Activated T-helper 1 cell treated with anti-CD3 and anti-CD28 coated beads, Interleukin-12 subunit alpha, Interleukin-12 subunit beta, Interleukin-2, Interleukin-4 antibody, amounts not matched to agents 30 ng/mL and 10 ng/mL and 1 ng/mL, durations not matched to agents 14 hours and 24 hours and 36 hours (primary cell): ENCODE measurements around the gene PRLH. TPM values are rescaled to one million over a fixed set of nuclear protein-coding genes. Genes with fewer than 3 reads are reported as not detected.
"Not testable (repeated sequence)": the region's sequence is repeated elsewhere in the genome, so short reads cannot be mapped to it uniquely, and the experiment has no call there.

Experiments used
- DNase-seq: peaks from one replicate; pipeline ENCODE4 v3.0.0; 2021; ENCODE audit warnings: low spot score
- H3K27ac Mint-ChIP-seq: one replicate; pipeline ENCODE4 v1.8.0; 2021; ENCODE audit warnings: mild to moderate bottlenecking, mixed read lengths
- H3K27me3 Mint-ChIP-seq: one replicate; pipeline ENCODE4 v1.8.0; 2022; ENCODE audit warnings: mild to moderate bottlenecking, moderate library complexity, mixed read lengths; ENCODE audit not compliant: insufficient read depth
- H3K36me3 Mint-ChIP-seq: one replicate; pipeline ENCODE4 v1.8.0; 2021; ENCODE audit warnings: low read depth, mixed read lengths
- H3K4me1 Mint-ChIP-seq: one replicate; pipeline ENCODE4 v1.8.0; 2021; ENCODE audit warnings: low read depth, mixed read lengths
- H3K4me3 Mint-ChIP-seq: one replicate; pipeline ENCODE4 v1.8.0; 2021; ENCODE audit warnings: mild to moderate bottlenecking, moderate library complexity, mixed read lengths
- H3K9me3 Mint-ChIP-seq: one replicate; pipeline ENCODE4 v1.8.0; 2021; ENCODE audit warnings: mixed read lengths
- intact Hi-C: fragments of 100-400 bp; cut with micrococcal nuclease; formaldehyde crosslinking; loops from one replicate; pipeline ENCODE4 v1.15.1; 2024
- total RNA-seq: library from RNA; stranded (reverse); gene quantifications from 2 replicates; pipeline ENCODE4 v1.2.3, GENCODE V29; 2022

PRLH gene
- total RNA-seq, 1 donor from 2014 or later = not detected

DNA sequence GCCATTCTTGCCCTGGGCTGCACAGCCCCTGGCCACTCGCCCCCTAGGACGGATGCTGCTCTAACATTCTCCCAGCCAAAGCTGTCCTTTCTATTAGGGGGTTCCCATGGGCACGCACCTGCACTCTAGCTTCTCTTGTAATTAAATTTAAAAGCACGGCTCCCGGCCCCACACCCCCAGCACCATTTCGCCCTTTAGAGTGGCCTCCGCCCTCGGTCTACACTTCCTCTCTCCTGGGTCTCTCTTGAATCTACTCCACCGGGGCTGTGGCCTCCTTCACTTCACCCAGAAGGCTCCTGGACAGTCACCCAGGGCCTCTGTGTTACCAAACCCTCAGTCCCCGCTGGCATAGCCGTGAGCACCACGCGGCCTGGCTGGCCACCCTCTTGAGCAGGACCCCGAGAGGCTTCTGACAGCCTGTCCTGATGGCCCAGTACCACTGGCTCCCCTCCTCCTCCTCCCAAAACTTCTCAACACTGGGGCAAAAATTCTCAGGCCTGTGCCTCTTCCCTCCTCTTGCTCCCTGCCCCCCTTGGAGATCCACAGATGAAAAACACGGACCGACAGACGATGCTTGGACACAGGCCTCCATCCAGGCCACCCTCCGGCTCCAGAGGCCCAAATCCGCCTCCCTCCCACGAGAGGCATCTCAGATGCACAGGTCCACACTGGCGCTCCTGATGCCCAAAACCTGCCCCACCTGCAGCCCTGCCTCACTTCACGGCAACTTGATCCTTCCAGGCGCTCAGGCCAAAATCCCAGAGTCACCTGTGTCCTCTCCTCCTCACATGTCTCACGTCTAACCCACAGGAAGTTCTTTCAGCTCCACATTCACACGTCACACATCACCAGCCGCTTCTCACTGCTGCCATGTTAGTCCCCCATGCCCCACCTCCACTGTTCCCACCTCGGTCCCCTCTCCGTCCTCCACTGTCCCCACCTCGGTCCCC is 31.1 kb downstream of the PRLH start:
- Mint-ChIP-seq H3K4me1 (peaks cover under 1% of the 10 kb centered on the region), H3K9me3 (no peaks in the 10 kb centered on the region), H3K27ac (no peak overlapping the region), H3K4me3 (no peak overlapping the region), H3K36me3 (no peaks in the 10 kb centered on the region), H3K27me3 (no peaks in the 10 kb centered on the region)
- DNase-seq = no peak
- intact Hi-C loops = no loop called here

DNA sequence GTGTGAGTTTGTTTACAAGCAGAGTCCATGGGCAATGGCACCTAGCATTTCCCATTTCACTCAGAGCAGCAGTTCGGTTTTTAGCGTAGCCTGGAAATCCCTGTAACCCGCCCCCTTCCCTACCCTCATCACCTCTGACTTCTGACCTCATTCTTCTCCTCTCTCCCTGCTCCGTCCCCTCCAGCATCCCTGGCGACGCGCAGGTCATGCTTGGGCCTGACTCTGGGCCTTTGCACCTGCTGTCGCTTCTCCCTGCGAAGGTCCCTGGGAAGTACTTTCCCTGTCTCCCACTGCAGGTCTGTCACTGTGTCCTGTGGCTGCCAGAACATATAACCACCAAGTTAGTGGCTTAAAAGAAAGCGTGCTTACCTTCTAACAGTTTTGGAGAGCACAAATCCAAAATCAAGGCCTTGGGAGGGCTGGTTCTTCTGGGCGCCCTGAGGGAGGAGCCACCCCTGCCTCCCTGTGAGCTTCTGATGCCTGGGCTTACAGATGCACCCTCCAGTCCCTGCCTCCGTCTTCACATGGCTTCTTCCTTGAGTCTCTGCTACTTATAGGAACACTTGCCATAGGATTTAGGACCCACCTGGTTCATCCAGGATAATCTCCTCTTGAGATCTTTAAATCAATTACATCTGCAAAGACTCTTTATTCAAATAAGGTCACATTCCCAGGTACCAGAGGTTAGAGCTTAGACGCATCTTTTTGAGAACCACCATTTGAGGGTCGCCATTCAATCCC is 32.3 kb downstream of the PRLH start:
- Mint-ChIP-seq H3K4me1 (peaks cover 12% of the 10 kb centered on the region), H3K4me3 (no peak overlapping the region), H3K27me3 (no peaks in the 10 kb centered on the region), H3K27ac (no peak overlapping the region), H3K36me3 (no peaks in the 10 kb centered on the region), H3K9me3 (no peaks in the 10 kb centered on the region)
- DNase-seq = no peak
- intact Hi-C loops = no loop called here

DNA sequence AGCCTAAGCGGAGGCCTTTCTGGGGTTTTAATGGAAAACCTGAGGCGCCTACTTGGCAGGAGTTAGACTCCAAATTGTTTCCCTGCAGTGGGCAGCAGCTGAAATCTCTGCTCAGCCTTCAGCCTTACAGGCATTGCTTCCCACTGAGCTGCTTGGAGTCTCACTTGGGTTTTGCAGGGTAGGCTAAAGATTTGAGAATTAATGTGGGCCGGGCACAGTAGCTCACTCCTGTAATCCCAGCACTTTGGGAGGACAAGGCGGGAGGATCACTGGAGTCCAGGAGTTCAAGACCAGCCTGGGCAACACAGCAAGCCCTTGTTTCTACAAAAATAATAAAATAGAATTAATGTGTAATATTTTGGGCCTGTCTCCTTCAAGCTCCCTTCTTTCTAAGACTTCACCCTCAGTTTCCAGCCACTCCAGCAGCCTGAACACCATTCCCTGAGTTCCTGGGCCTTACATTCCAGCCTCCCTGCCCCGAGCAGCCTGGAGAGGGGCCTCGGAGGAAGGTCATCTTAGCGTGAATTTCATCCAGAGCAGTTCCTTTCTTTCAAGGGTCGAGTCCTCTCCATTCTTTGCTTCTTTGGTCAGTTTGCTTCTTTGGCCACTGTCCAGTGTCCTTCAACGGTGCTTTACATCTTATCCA is 33.2 kb downstream of the PRLH start:
- no peak for DNase-seq
- H3K4me1 Mint-ChIP-seq = peaks cover 18% of the 10 kb centered on the region
- intact Hi-C loops = no loop called here
- no peaks in the 10 kb centered on the region for H3K27me3 Mint-ChIP-seq
- no peak overlapping the region for H3K27ac Mint-ChIP-seq
- no peak overlapping the region for H3K4me3 Mint-ChIP-seq
- no peaks in the 10 kb centered on the region for H3K9me3 Mint-ChIP-seq
- no peaks in the 10 kb centered on the region for H3K36me3 Mint-ChIP-seq

DNA sequence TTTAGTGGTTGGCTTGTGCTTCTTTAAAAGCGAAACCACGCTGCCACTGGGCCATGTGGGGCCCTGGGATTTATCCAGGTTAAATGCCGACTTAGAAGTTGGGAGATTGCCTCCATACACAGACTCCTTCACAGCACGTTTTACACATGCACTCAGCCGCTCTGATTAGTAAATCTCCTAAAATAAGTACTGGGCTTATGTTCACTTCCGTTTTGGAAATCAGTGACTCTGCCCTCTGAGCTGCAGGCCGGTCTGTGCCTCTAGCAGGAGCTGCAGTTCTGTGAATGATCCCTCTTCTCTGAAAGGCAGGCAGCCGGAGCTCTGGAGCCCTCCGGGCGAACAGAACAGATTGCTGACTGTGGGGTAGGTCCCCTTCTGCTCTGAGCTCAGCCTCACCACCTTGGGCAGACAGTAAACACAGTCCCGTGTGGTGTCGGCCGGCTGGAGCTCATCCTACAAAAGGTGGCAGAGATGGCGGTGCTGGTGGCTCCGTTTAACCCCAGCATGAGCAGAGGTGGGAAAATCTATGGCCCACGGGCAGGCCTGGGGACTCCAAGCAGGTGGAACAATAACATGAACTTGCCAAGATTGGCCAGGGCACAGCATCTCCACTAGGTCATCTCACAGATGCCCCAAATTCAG is 34.0 kb downstream of the PRLH start:
- peaks cover 18% of the 10 kb centered on the region for H3K4me1 Mint-ChIP-seq
- H3K27me3 Mint-ChIP-seq = no peaks in the 10 kb centered on the region
- intact Hi-C loops = no loop called here
- H3K36me3 Mint-ChIP-seq = no peaks in the 10 kb centered on the region
- no peaks in the 10 kb centered on the region for H3K9me3 Mint-ChIP-seq
- H3K4me3 Mint-ChIP-seq = no peak overlapping the region
- no peak for DNase-seq
- H3K27ac Mint-ChIP-seq = no peak overlapping the region

- DNase-seq = no peak
- H3K9me3 Mint-ChIP-seq = no peaks in the 10 kb centered on the region
- H3K36me3 Mint-ChIP-seq = no peaks in the 10 kb centered on the region
- no peaks in the 10 kb centered on the region for H3K27me3 Mint-ChIP-seq
- peaks cover 18% of the 10 kb centered on the region for H3K4me1 Mint-ChIP-seq
- no peak overlapping the region for H3K27ac Mint-ChIP-seq
- H3K4me3 Mint-ChIP-seq = no peak overlapping the region
- intact Hi-C loops = no loop called here
Observed at GRCh38 chr2:237601453-237602116, 35.2 kb downstream of the PRLH start.

- Mint-ChIP-seq H3K27me3 (no peaks in the 10 kb centered on the region), H3K4me1 (peaks cover 18% of the 10 kb centered on the region), H3K9me3 (no peaks in the 10 kb centered on the region), H3K27ac (no peak overlapping the region), H3K4me3 (no peak overlapping the region), H3K36me3 (no peaks in the 10 kb centered on the region)
- no peak for DNase-seq
- intact Hi-C loops = no loop called here
Observed at GRCh38 chr2:237602409-237602808, 36.0 kb downstream of the PRLH start.

DNA sequence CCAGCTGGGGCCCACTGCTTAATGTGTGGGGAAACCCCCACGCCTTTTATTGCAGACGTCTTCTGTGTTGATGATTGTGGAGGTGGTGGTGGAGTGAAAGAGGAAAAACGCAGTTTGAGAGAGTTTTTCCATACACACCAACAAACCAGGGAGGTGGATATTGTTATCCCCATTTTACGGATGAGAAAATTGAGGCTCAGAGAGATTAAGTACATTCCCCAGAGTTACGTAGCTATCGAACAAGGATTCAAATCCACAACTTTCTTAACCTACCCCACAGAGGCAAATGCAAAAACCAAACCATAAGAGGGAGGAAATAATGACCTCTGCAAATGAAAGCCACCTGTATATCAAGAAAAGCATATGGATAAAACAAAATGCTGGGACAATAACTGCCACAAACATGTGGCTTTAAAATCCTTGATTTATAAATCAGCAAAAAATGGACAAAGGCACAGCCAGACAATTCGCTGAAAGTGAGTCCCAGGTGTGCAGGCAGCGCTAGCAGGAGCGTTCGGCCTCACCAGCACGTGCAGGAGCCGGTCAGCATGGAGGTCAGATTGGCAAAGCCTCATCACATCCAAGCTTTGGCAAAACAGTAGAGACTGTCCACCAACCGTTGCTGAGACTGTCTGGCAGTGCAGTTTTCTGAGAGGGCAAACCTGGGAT is 36.8 kb downstream of the PRLH start:
- H3K27ac Mint-ChIP-seq = peak overlapping the region; percentile 85
- H3K9me3 Mint-ChIP-seq = no peaks in the 10 kb centered on the region
- H3K36me3 Mint-ChIP-seq = no peaks in the 10 kb centered on the region
- H3K4me3 Mint-ChIP-seq = peak overlapping the region; percentile 34
- DNase-seq = no peak
- peaks cover 3% of the 10 kb centered on the region for H3K27me3 Mint-ChIP-seq
- intact Hi-C loops = no loop called here
- H3K4me1 Mint-ChIP-seq = peaks cover 18% of the 10 kb centered on the region

GRCh38 chr2:237603718-237604362 is 37.5 kb downstream of the PRLH start:
- Mint-ChIP-seq H3K27me3 (peaks cover 3% of the 10 kb centered on the region), H3K4me3 (peak overlapping the region; percentile 34), H3K27ac (peak overlapping the region; percentile 85), H3K36me3 (no peaks in the 10 kb centered on the region), H3K4me1 (peaks cover 18% of the 10 kb centered on the region), H3K9me3 (no peaks in the 10 kb centered on the region)
- DNase-seq = peak; percentile 54
- intact Hi-C loops = no loop called here

- Mint-ChIP-seq H3K36me3 (no peaks in the 10 kb centered on the region), H3K4me3 (no peak overlapping the region), H3K27ac (peak overlapping the region; percentile 85), H3K9me3 (no peaks in the 10 kb centered on the region), H3K27me3 (peaks cover 3% of the 10 kb centered on the region), H3K4me1 (peaks cover 18% of the 10 kb centered on the region)
- intact Hi-C loops = no loop called here
- no peak for DNase-seq
Observed at GRCh38 chr2:237604391-237604790, 38.0 kb downstream of the PRLH start.

- Mint-ChIP-seq H3K36me3 (no peaks in the 10 kb centered on the region), H3K4me1 (peaks cover 18% of the 10 kb centered on the region), H3K27me3 (peaks cover 5% of the 10 kb centered on the region), H3K4me3 (no peak overlapping the region), H3K27ac (no peak overlapping the region), H3K9me3 (no peaks in the 10 kb centered on the region)
- intact Hi-C loops = no loop called here
- DNase-seq = no peak
Observed at GRCh38 chr2:237604960-237605359, 38.6 kb downstream of the PRLH start.

GRCh38 chr2:237606522-237606921 is 40.1 kb downstream of the PRLH start:
- H3K4me3 Mint-ChIP-seq, H3K9me3 Mint-ChIP-seq, DNase-seq, H3K36me3 Mint-ChIP-seq, H3K27me3 Mint-ChIP-seq, intact Hi-C loops, H3K27ac Mint-ChIP-seq: not testable (repeated sequence)
- peaks cover 18% of the 10 kb centered on the region for H3K4me1 Mint-ChIP-seq
